H1 (cell line): Measurements from ENCODE around the gene TUBGCP6. TPM values are rescaled to one million over a fixed set of nuclear protein-coding genes. Genes with fewer than 3 reads are reported as not detected.

Experiments
- CTCF ChIA-PET: fragments of 300-600 bp; sonication (Branson Sonifier 250); formaldehyde crosslinking; loops from one replicate; lab custom pipeline; 2021; ENCODE audit not compliant: partially characterized antibody; lab: Charles Lee
- POLR2A ChIA-PET: fragments of 300-600 bp; sonication (Branson Sonifier 250); formaldehyde crosslinking; loops from one replicate; lab custom pipeline; 2021; ENCODE audit warnings: inconsistent platforms; ENCODE audit not compliant: partially characterized antibody; lab: Charles Lee
- DNase-seq, 2 experiments: peaks; one replicate each; pipeline versions ENCODE4 v3.0.0 to v3.0.0-alpha.2; 2010 to 2022; ENCODE audit warnings: low spot score in 2 of 2, low read depth in 1 of 2, mixed read lengths in 1 of 2
- FAIRE-seq: peaks from 2 replicates; lab custom pipeline; 2011; peaks lifted over from hg19 to GRCh38; lab: Jason Lieb, UNC
- H2AFZ ChIP-seq: 2 replicates; pipeline ENCODE4 v1.8.1; 2012; ENCODE audit warnings: low read length, inconsistent platforms
- H2AK5ac ChIP-seq: 2 replicates; pipeline ENCODE4 v1.6.1; 2013; ENCODE audit warnings: low read depth, low read length
- H2BK120ac ChIP-seq: replicated peaks from 2 replicates; pipeline ENCODE3; 2013; ENCODE audit warnings: low read depth, low read length, inconsistent platforms
- H2BK12ac ChIP-seq: 2 replicates; pipeline ENCODE4 v1.6.1; 2013; ENCODE audit warnings: low read depth, low read length
- H2BK15ac ChIP-seq: 2 replicates; pipeline ENCODE4 v1.6.1; 2013; ENCODE audit warnings: low read length
- H2BK20ac ChIP-seq: 2 replicates; pipeline ENCODE4 v1.6.1; 2013; ENCODE audit warnings: low read length
- H2BK5ac ChIP-seq: 2 replicates; pipeline ENCODE4 v1.6.1; 2013; ENCODE audit warnings: low read depth, low read length
- H3K14ac ChIP-seq: 2 replicates; pipeline ENCODE4 v1.6.1; 2013; ENCODE audit warnings: inconsistent platforms; ENCODE audit not compliant: insufficient read length
- H3K18ac ChIP-seq: 2 replicates; pipeline ENCODE4 v1.6.1; 2013; ENCODE audit warnings: low read length; ENCODE audit errors: extremely low read depth
- H3K23ac ChIP-seq: 2 replicates; pipeline ENCODE4 v1.6.1; 2013; ENCODE audit warnings: inconsistent platforms; ENCODE audit not compliant: insufficient read length
- H3K23me2 ChIP-seq: 2 replicates; pipeline ENCODE4 v1.6.1; 2013; ENCODE audit warnings: low read depth, low read length
- H3K27ac ChIP-seq: 2 replicates; pipeline ENCODE4 v1.6.1; 2011; ENCODE audit warnings: low read depth, low read length, inconsistent platforms
- H3K27me3 ChIP-seq, 4 experiments: replicated peaks in 1 of 4; 1 replicate in 1 of 4; 2 replicates in 3 of 4; pipeline versions ENCODE4 v1.6.1 to v1.8.1; 2011 to 2013; ENCODE audit warnings: low read length in 3 of 4, mild to moderate bottlenecking in 3 of 4, inconsistent platforms in 2 of 4, mixed read lengths in 2 of 4, moderate library complexity in 1 of 4; ENCODE audit not compliant: control insufficient read depth in 3 of 4, insufficient read depth in 3 of 4; ENCODE audit errors: extremely low read depth in 1 of 4
- H3K36me3 ChIP-seq, 4 experiments: 2 replicates each; pipeline versions ENCODE4 v1.6.1 to v1.8.1; 2011 to 2013; ENCODE audit warnings: mild to moderate bottlenecking in 4 of 4, low read length in 3 of 4, moderate library complexity in 2 of 4, control low read depth in 1 of 4, inconsistent platforms in 1 of 4; ENCODE audit not compliant: insufficient read depth in 4 of 4, control insufficient read depth in 2 of 4
- H3K4ac ChIP-seq: replicated peaks from 2 replicates; pipeline ENCODE3; 2013; ENCODE audit warnings: low read length, low read depth, mixed read lengths, inconsistent platforms; ENCODE audit not compliant: insufficient read length
- H3K4me1 ChIP-seq, 4 experiments: replicated peaks in 1 of 4; 1 replicate in 1 of 4; 2 replicates in 3 of 4; pipeline versions ENCODE4 v1.6.1 to v1.8.1; 2011 to 2013; ENCODE audit warnings: low read length in 3 of 4, inconsistent platforms in 2 of 4, mixed read lengths in 1 of 4; ENCODE audit not compliant: insufficient read depth in 4 of 4, control insufficient read depth in 3 of 4
- H3K4me2 ChIP-seq, 2 experiments: 2 replicates each; pipeline versions ENCODE4 v1.6.1 to v1.8.1; 2011 to 2013; ENCODE audit warnings: low read depth in 2 of 2, low read length in 2 of 2, control low read depth in 1 of 2, inconsistent platforms in 1 of 2, mild to moderate bottlenecking in 1 of 2; ENCODE audit not compliant: insufficient read depth in 1 of 2
- H3K4me3 ChIP-seq, 4 experiments: fragments of 200-600, 300-600 bp in 1 of 4; sonication (generic), shearing (Covaris generic), sonication (Bioruptor Twin) in 1 of 4; 2 replicates each; pipeline versions ENCODE4 v1.5.1 to v1.8.1; 2011 to 2016; ENCODE audit warnings: low read length in 4 of 4, low read depth in 3 of 4, control low read depth in 2 of 4, inconsistent platforms in 2 of 4, mild to moderate bottlenecking in 2 of 4, mixed read lengths in 1 of 4, moderate library complexity in 1 of 4; ENCODE audit not compliant: insufficient read depth in 2 of 4; ENCODE audit errors: extremely low read depth in 1 of 4
- H3K56ac ChIP-seq: replicated peaks from 2 replicates; pipeline ENCODE3; 2013; ENCODE audit warnings: low read depth, mild to moderate bottlenecking, mixed read lengths, low read length, inconsistent platforms; ENCODE audit not compliant: insufficient read length
- H3K79me1 ChIP-seq: 2 replicates; pipeline ENCODE4 v1.6.1; 2013; ENCODE audit warnings: low read depth, low read length, control low read depth
- H3K79me2 ChIP-seq, 2 experiments: 2 replicates each; pipeline versions ENCODE4 v1.6.1 to v1.8.1; 2012 to 2013; ENCODE audit warnings: low read length in 2 of 2, mild to moderate bottlenecking in 2 of 2, inconsistent platforms in 1 of 2; ENCODE audit not compliant: insufficient read depth in 2 of 2, control insufficient read depth in 1 of 2
- H3K9ac ChIP-seq, 4 experiments: replicated peaks in 1 of 4; 1 replicate in 1 of 4; 2 replicates in 3 of 4; pipeline versions ENCODE4 v1.6.1 to v1.8.1; 2011 to 2013; ENCODE audit warnings: low read depth in 3 of 4, low read length in 3 of 4, control low read depth in 2 of 4, mild to moderate bottlenecking in 2 of 4, moderate library complexity in 2 of 4, inconsistent platforms in 1 of 4; ENCODE audit errors: extremely low read depth in 1 of 4
- H3K9me3 ChIP-seq, 2 experiments: 2 replicates each; pipeline versions ENCODE4 v1.6.1 to v1.8.1; 2012 to 2013; ENCODE audit warnings: mild to moderate bottlenecking in 2 of 2, moderate library complexity in 2 of 2, control low read depth in 1 of 2, inconsistent platforms in 1 of 2, low read depth in 1 of 2, low read length in 1 of 2, mixed read lengths in 1 of 2; ENCODE audit not compliant: insufficient read depth in 2 of 2
- H4K20me1 ChIP-seq, 2 experiments: replicated peaks in 1 of 2; 2 replicates each; pipeline versions ENCODE3 to v1.8.1; 2011 to 2013; ENCODE audit warnings: inconsistent platforms in 2 of 2, low read length in 2 of 2, mild to moderate bottlenecking in 1 of 2; ENCODE audit not compliant: insufficient read depth in 2 of 2, control insufficient read depth in 1 of 2
- H4K5ac ChIP-seq: 2 replicates; pipeline ENCODE4 v1.6.1; 2013; ENCODE audit warnings: low read length, low read depth, mixed read lengths, inconsistent platforms; ENCODE audit not compliant: insufficient read length
- H4K8ac ChIP-seq: 2 replicates; pipeline ENCODE4 v1.8.0; 2013; ENCODE audit warnings: mild to moderate bottlenecking, moderate library complexity, low read length, inconsistent platforms; ENCODE audit not compliant: insufficient read depth; ENCODE audit errors: extremely low read depth
- H4K91ac ChIP-seq: replicated peaks from 2 replicates; pipeline ENCODE3; 2013; ENCODE audit warnings: low read length, mixed read lengths, inconsistent platforms; ENCODE audit not compliant: insufficient read length
- CEBPB ChIP-seq: IDR thresholded peaks from 2 replicates; pipeline ENCODE4 v1.6.1; 2012; ENCODE audit warnings: low read depth, low read length
- CREB1 ChIP-seq: IDR thresholded peaks from 2 replicates; pipeline ENCODE4 v1.6.1; 2012; ENCODE audit warnings: inconsistent platforms
- CTCF ChIP-seq, 3 experiments: IDR thresholded peaks; 1 replicate in 2 of 3; 2 replicates in 1 of 3; pipeline versions ENCODE4 v1.5.1 to v1.6.1; 2011; ENCODE audit warnings: low read length in 3 of 3, mild to moderate bottlenecking in 3 of 3, inconsistent platforms in 2 of 3, low read depth in 1 of 3, moderate library complexity in 1 of 3; ENCODE audit not compliant: insufficient read depth in 1 of 3; ENCODE audit errors: control extremely low read depth in 1 of 3
- EZH2 ChIP-seq: fragments of 200-600 bp; sonication (generic); IDR thresholded peaks from 2 replicates; pipeline ENCODE4 v1.7.1; 2012; ENCODE audit warnings: low read depth, mild to moderate bottlenecking, moderate library complexity, low read length, inconsistent platforms; ENCODE audit not compliant: severe bottlenecking
- GTF2F1 ChIP-seq: IDR thresholded peaks from 2 replicates; pipeline ENCODE4 v1.6.1; 2012; ENCODE audit warnings: low read depth, low read length, improper control_type of control experiment, borderline replicate concordance
- POU5F1 ChIP-seq: IDR thresholded peaks from 2 replicates; pipeline ENCODE4 v1.6.1; 2011; ENCODE audit warnings: low read depth, mild to moderate bottlenecking, low read length, moderate library complexity
- RNF2 ChIP-seq: fragments of 200-900, 300-1000 bp; sonication (generic); IDR thresholded peaks from 2 replicates; pipeline ENCODE4 v1.7.1; 2016; ENCODE audit warnings: borderline replicate concordance, low read depth, mild to moderate bottlenecking, antibody characterized with exemption, low read length; ENCODE audit not compliant: poor library complexity, severe bottlenecking; ENCODE audit errors: missing control alignments
- ZNF274 ChIP-seq: IDR thresholded peaks from 2 replicates; pipeline ENCODE4 v1.7.0; 2012; ENCODE audit warnings: low read length, borderline replicate concordance; ENCODE audit errors: extremely low read depth
- WGBS, 2 experiments: shearing (Covaris generic) in 1 of 2; methylation state at CpG; one replicate each; pipeline versions ENCODE4 v1.1.6 to v1.1.7; 2013 to 2015; ENCODE audit warnings: low lambda C conversion rate in 2 of 2, mixed read lengths in 2 of 2, inconsistent platforms in 1 of 2, low coverage in 1 of 2, missing lambda C conversion rate in 1 of 2; ENCODE audit not compliant: insufficient replicate concordance in 2 of 2, insufficient coverage in 1 of 2, insufficient read length in 1 of 2; ENCODE audit errors: extremely low coverage in 1 of 2, missing lambda C conversion rate in 1 of 2; 5-methylcytosine and 5-hydroxymethylcytosine counted together
- polyA plus RNA-seq, 7 experiments: library from polyadenylated mRNA; depleted of rRNA in 3 of 7; stranded (reverse) in 5 of 7; unstranded in 2 of 7; fragments of >200 nt in 5 of 7; fragments of 200-250 nt in 2 of 7; gene quantifications; 1 replicate in 5 of 7; 2 replicates in 1 of 7; 4 replicates in 1 of 7; pipeline versions ENCODE4 v1.2.1 to v1.2.3, GENCODE V29; 2011 to 2013; ENCODE audit warnings: missing spikeins in 2 of 7, mixed read lengths in 2 of 7
- total RNA-seq: library from RNA; stranded (reverse); fragmentation: NEBNext Ultra II Directional; extraction: Animal tissue kit (Norgen Biotek cat#: 25700); gene quantifications from 2 replicates; pipeline ENCODE4 v1.2.1, GENCODE V29; 2021

The TUBGCP6 gene
- total and polyA plus RNA-seq, 2 of the 8 experiments (the other 6 are each of a cell fraction or from before 2014, with no cell fraction given): 24.2 to 24.7 TPM

GRCh38 chr22:50175191-50175461 is 69.7 kb downstream of the TUBGCP6 start:
- DNase-seq (no peak), FAIRE-seq (no peak)
- no peak for TF ChIP-seq GTF2F1
- no peak for TF ChIP-seq CEBPB
- no peak for TF ChIP-seq ZNF274
- no peak for TF ChIP-seq CREB1
- no peak for TF ChIP-seq CTCF (IDR thresholded peaks at IDR 0.05; ENCODE audit: control extremely low read depth in 1 of 3, insufficient read depth in 1 of 3, low read depth in 1 of 3, low read length in 3 of 3)
- TF ChIP-seq EZH2: no peak
- TF ChIP-seq RNF2: no peak
- no peak for TF ChIP-seq POU5F1
- H3K27me3 ChIP-seq: peaks cover 0 to 17% (median 7%) of the 10 kb centered on the region in 4 experiments; a peak in 5 of 7 replicates
- H2AK5ac ChIP-seq: no peak overlapping the region
- no peak overlapping the region for H4K8ac ChIP-seq
- no peaks in the 10 kb centered on the region; the same call in 1 of the 2 replicates for H3K79me1 ChIP-seq
- 86% methylated on average over 3 of the region's 6 CpGs; no CpG with 5 or more reads in 1 of the 2 experiments for WGBS, 2 experiments
- H3K4me1 ChIP-seq: peaks cover 0 to 10% (median 2%) of the 10 kb centered on the region in 4 experiments; a peak in 3 of 7 replicates
- no peaks in the 10 kb centered on the region for H3K9me3 ChIP-seq
- no peak overlapping the region for H2BK20ac ChIP-seq
- no peak overlapping the region for H3K4me3 ChIP-seq
- H3K4me2 ChIP-seq: no peak overlapping the region
- no peak overlapping the region for H4K5ac ChIP-seq
- H3K79me2 ChIP-seq: no peaks in the 10 kb centered on the region
- H2AFZ ChIP-seq: no peak overlapping the region
- no peak overlapping the region for H3K27ac ChIP-seq
- ChIA-PET CTCF (interaction anchor here (1.3 to 1.4 kb wide), 2 partner anchors 9 to 33 kb away, joined by 3 to 6 read pairs; no protein-coding TSS in a partner anchor), POLR2A (no interaction called here)
- peaks cover 0 to 7% of the 10 kb centered on the region in 2 experiments for H4K20me1 ChIP-seq
- no peak overlapping the region for H2BK5ac ChIP-seq
- no peak overlapping the region for H2BK120ac ChIP-seq
- H3K4ac ChIP-seq: no peak overlapping the region
- H3K36me3 ChIP-seq: no peaks in the 10 kb centered on the region
- no peak overlapping the region for H3K18ac ChIP-seq
- H3K9ac ChIP-seq: no peak overlapping the region
- no peak overlapping the region for H3K56ac ChIP-seq
- H3K23ac ChIP-seq: no peak overlapping the region
- peaks cover 5% of the 10 kb centered on the region; the same call in 1 of the 2 replicates for H3K23me2 ChIP-seq
- H2BK12ac ChIP-seq: no peak overlapping the region
- H2BK15ac ChIP-seq: peak overlapping the region; percentile 72; the same call in 1 of the 2 replicates
- H4K91ac ChIP-seq: no peak overlapping the region
- no peak overlapping the region for H3K14ac ChIP-seq
